ENCODE measurements around the gene C15orf39.
"Not testable (repeated sequence)": the region's sequence is repeated elsewhere in the genome, so short reads cannot be mapped to it uniquely, and the experiment has no call there.

The C15orf39 gene

GRCh38 chr15:75212200-75212858, 10.6 kb downstream of the C15orf39 start:
- no peak for DNase-seq (ENCODE audit: low read depth in 2 of 2)

DNA sequence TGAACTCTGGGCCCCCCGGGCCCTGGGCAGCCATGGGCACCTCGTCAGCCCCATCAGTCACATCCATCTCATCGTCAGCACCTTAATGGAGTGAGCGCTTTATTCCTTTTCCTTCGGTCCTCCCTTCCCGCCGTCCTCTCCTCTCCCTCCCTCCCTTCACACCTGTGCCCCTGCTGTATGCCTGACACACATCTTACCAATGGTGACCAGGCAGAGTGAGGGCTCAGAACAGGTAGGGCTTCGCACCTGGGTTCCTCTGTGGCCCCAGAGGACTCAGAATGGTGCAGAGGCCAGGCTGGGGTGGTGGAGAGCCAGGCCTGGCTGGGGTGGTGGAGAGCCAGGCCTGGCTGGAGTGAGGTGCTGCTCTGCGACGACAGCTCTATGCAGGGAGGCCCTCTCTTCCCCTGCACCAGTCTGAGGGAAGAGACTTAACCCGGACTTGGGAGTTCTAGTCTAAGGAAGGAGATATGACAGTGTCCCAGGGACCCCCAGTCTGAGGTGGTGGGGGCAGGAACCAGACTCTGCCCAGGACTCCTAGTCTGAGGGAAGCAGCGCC, 11.6 kb downstream of the C15orf39 start:
- DNase-seq (ENCODE audit: low read depth in 2 of 2), result no peak

- no peak for DNase-seq (ENCODE audit: low read depth in 2 of 2)
Measured at GRCh38 chr15:75213768-75214221, 12.1 kb downstream of the C15orf39 start.

DNA sequence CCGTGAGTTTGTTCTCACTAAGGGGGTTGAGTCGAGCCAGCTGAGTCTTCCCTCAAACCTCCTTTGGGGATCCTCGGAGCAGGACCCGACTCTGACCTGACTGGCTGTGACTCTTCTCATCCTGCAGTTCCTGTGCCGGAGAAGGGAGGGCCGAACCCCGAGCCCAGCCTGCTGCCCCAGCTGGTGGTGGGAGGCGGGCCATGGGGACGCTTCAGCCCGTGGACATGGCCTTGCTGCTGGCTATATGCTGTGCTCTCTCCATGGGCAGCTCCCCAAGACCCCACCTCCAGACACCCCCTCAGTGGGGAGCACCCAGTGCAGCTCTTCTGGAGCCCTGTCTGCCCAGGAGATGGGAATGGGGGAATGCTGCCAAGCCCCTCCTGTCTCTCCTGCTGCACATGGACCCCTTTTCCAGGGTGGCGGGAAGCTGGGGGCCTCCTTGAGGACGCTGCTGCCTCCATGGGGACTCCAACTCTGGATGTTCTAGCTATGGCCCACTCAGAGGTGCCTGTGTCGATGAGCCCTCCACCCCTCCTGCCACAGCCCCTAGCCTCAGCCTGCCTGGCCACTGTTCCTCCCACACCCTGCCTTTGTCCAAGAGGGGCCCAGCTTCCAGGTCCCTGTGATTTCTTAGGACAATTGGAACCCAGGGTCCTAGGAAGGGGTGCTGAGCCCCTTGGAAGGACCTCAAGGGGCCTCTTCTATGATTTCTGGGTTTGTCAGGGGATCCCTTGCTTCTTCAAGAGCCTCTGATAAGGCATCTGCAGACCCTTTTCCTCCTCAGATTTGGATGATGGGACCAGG, 12.8 kb downstream of the C15orf39 start:
- no peak for DNase-seq (ENCODE audit: low read depth in 2 of 2)

- DNase-seq (ENCODE audit: low read depth in 2 of 2), result no peak
Measured at GRCh38 chr15:75215107-75216004, 13.7 kb downstream of the C15orf39 start.

DNA sequence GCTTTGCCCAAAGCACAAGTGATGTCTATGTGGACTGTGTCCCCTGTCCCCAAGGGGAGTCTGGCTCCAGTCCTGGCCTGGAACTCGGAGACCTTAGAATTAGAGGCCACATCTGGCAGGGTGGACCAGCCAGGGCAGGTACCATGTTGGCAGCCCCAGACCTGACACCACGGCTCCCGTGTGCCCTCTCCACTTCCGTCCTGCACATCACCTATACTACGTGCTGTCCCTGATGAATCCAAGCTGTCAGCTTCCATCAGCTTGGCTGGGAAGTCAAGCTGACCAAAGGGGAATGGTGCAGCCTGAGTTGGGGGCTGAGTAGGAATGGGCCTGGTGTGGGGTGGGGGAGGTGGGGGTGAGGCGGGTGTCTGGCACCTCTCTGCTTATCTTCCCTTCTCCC, 15.3 kb downstream of the C15orf39 start:
- no peak for DNase-seq (ENCODE audit: low read depth in 2 of 2)

GRCh38 chr15:75217574-75217973, 15.9 kb downstream of the C15orf39 start:
- DNase-seq (ENCODE audit: low read depth in 2 of 2), result not testable (repeated sequence)

- DNase-seq (ENCODE audit: low read depth in 2 of 2), result not testable (repeated sequence)
Measured at GRCh38 chr15:75219507-75219929, 17.8 kb downstream of the C15orf39 start.

DNA sequence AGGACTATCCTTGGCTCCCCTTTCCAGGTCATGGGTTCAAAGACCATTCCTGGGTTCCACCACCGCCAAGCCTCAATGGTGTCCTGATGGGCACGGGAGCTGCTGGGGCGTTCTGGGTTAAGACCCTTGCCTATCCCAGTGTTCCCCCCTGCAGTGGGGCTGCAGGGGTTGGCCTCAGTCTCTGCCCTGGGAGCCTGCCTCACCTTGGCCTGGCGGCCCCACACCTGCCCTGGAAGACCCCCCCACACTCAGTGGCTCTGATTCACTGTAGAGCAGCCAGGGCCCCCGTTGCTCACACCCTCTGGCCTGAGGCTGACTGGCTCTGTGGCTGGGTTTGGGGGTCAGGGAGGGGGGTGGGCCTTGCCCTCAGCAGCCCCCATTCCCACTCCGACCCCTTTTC, 22.0 kb downstream of the C15orf39 start:
- no peak for DNase-seq (ENCODE audit: low read depth in 2 of 2)

DNA sequence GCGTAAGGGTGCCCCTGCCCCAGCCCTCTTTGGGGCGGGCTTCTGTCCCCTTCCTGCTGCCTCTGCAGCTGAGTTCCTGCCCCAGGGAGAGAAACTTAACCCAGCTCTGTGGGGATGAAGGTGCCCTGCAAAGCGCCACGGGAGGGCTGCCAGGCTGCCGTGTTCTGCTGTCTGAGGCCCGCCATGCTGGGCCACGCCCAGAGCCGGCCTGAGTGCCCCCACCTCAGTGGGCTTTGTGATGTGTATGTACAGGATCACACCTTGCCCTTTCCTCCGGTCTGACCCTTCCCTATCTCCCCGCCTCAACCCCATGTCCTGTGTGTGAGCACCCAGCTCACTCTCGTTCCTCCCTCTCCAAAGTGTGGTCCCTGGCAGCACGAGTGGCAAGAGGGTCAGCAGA, 22.6 kb downstream of the C15orf39 start:
- no peak for DNase-seq (ENCODE audit: low read depth in 2 of 2)

DNA sequence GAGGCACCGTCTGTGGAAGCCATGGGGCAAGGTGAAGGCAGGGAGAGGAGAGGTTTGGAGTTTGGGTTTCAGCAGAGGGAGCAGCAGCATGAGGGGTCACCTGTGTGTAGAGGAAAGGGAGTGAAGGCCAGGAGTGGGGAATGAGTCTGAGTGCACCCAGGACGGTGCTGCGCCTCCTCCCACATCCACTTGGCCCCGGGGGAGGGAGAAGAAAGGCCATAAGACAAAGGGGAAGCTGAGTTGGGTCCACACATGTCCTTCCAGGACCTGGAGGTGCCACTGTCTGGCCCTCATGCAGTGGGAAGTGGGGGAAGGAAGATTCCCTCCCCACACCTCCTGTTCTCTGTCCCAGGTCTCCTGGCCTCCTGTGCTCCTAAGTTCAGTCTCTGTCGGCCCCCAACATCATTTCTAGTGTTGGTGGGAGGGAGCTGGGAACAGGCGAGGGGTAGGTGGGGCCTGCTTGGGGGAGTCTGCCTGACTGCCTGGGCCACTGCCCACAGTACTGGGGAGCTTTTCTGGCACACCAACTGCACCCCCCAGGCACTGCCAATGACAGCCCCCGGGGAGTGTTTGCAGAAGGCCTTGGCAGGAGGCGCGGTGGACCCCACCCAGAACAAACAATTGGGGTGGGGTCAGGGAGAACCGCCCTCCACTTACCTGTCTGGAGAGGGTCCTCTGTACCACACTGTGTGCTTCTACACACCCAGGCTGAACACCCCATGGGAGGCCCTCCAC, 23.6 kb downstream of the C15orf39 start:
- not testable (repeated sequence) for DNase-seq (ENCODE audit: low read depth in 2 of 2)

DNA sequence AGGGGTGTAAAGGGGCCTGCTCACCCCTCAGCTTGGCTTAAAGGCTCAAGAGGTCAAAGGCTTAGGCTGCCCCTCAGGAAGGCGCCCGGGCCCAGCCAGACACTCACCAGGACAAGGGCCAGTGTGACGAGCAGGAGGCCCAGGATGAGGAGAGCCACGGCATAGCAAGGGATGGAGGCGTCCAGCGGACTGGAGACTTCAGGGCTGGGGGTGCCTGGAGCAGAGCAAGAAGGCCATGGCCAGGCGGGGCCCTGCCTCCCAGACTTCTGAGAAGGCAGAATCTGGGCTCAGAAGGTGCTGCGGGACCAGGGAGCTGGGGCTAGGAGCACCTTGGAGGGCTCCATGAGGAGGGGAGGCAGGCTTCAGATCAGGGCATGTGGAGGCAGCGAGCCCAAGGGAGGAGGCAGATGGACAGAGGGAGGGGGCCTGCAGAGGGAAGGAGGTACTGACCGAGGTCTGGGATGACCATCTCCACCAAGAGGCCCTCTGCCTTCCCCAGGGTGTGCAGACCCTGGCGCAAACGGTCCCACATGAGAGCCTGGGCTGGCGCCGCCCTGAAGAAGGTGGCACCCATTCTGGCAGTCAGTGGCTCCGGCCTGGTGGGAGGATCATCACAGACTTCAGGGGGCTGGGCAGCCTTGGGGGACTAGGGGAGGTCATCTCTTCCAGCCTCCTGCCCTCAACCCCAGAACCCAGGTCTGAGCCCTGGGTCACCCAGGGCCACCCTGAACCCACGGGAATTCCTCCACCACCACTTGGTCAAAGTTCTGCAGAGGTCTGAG, 24.5 kb downstream of the C15orf39 start:
- DNase-seq (ENCODE audit: low read depth in 2 of 2), result no peak

DNA sequence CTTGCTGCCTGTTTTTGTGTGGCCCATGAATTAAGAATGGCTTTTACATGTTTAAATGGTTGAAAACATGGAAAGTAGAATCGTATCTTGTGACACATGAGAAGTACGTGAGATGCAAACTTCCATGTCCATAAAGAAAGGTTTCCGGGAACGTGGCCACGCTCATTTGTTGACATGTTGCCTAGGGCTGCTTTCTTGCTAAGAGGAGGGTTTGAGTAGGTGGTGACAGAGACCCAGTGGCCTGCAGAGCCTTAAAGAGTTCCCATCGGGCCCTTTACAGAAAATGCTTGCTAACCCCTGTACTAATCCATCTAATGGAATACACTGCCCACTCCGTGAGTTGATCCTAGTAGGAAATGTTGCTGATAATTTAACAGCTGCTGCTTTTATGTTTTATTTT, 25.4 kb downstream of the C15orf39 start:
- not testable (repeated sequence) for DNase-seq (ENCODE audit: low read depth in 2 of 2)

- DNase-seq (ENCODE audit: low read depth in 2 of 2), result no peak
Measured at GRCh38 chr15:75227663-75228280, 26.1 kb downstream of the C15orf39 start.

DNA sequence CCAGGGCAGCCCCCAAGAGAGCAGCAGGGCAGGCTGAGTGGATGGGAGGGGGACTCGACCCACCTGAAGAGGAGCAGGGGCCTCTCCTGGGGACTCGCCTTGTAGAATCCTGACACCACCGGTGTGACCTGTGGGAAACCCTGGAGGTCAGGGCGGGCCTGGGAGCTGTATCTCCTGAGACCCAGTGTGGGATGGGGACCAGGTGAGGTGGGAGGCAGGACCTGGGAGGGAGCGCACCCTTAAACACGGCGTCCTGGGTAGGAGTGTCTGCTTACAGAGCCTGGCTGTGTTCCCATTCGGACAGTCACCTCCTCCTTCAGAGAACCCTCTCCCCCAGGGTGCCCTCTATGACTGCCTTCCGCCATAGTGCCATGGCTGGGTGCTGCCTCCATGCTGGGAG, 27.1 kb downstream of the C15orf39 start:
- no peak for DNase-seq (ENCODE audit: low read depth in 2 of 2)

DNA sequence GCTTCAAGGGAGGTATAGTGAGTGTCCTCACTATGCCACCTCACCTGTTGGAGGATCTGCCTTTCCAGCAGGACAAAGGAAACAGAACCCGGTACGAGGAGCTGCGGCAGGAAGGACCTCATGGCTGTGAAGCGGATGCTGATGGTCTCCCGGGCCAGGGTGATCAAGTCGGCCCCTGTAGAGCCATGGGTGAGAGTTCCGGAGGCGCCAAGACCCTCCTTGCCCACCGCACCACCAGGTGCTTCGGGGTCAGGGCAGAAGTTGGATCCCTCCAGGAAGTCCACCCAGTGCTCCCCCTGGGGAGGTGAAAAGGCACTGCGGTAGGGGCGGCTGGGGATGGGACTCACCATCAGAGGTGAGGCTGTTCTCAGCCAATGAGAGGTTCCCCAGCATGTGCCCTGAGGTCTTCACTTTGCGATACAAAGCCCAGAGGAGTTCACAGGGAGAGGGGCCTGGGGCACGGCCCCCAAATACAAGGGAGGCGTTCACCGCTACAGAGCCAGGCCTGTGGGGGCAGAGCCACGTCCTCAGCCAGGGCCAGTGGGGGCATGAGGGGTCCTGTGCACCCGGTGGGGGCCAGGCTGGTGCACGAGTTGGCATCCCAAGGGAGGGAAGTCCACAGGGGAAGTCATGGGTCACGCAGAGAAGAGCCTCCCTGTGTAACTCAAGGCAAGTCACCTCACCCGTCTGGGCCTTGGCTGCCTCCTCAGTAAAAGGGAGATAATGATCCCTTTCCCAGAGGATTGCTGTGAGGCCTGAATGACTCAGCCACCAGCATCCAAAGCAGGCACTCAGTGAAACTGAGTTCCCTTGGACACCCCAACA, 27.7 kb downstream of the C15orf39 start:
- DNase-seq (ENCODE audit: low read depth in 2 of 2), result no peak

- no peak for DNase-seq (ENCODE audit: low read depth in 2 of 2)
Measured at GRCh38 chr15:75230016-75230343, 28.3 kb downstream of the C15orf39 start.

GRCh38 chr15:75230551-75231371, 29.1 kb downstream of the C15orf39 start:
- DNase-seq (ENCODE audit: low read depth in 2 of 2), result no peak
